ENCODE measurements around the gene EWSR1. TPM values are rescaled to one million over a fixed set of nuclear protein-coding genes. Genes with fewer than 3 reads are reported as not detected.

Gene EWSR1
- total RNA-seq, 2 donors from 2014 or later = 145 to 236 TPM

GRCh38 chr22:29259253-29259899, 8.7 kb upstream of the EWSR1 start:
- no peak overlapping the region for H3K4me3 ChIP-seq
- no peaks in the 10 kb centered on the region for H3K9me3 ChIP-seq
- no peak overlapping the region for H3K27ac ChIP-seq
- no peaks in the 10 kb centered on the region for H3K4me1 ChIP-seq
- H3K9ac ChIP-seq (ENCODE audit: low read depth in 2 of 2, low read length in 2 of 2) = no peak overlapping the region
- H3K27me3 ChIP-seq = no peaks in the 10 kb centered on the region
- H3K36me3 ChIP-seq = no peaks in the 10 kb centered on the region
- TF ChIP-seq CTCF (IDR thresholded peaks at IDR 0.05) = no peak
- intact Hi-C loops (cut with DNase I) = no loop called here
- no peak for DNase-seq

- Histone ChIP-seq H3K9ac (ENCODE audit: low read depth in 2 of 2, low read length in 2 of 2) (no peak overlapping the region), H3K36me3 (peaks cover under 1% of the 10 kb centered on the region), H3K4me1 (no peaks in the 10 kb centered on the region), H3K27me3 (no peaks in the 10 kb centered on the region), H3K9me3 (no peaks in the 10 kb centered on the region), H3K27ac (no peak overlapping the region), H3K4me3 (no peak overlapping the region)
- no peak for TF ChIP-seq CTCF (IDR thresholded peaks at IDR 0.05)
- intact Hi-C loops (cut with DNase I) = no loop called here
- no peak for DNase-seq
Observed at GRCh38 chr22:29260031-29260560, 8.0 kb upstream of the EWSR1 start.

- TF ChIP-seq CTCF (IDR thresholded peaks at IDR 0.05) = no peak
- DNase-seq = no peak
- Histone ChIP-seq H3K9me3 (no peaks in the 10 kb centered on the region), H3K36me3 (peaks cover 4% of the 10 kb centered on the region), H3K27me3 (no peaks in the 10 kb centered on the region), H3K4me1 (no peaks in the 10 kb centered on the region), H3K4me3 (no peak overlapping the region), H3K9ac (ENCODE audit: low read depth in 2 of 2, low read length in 2 of 2) (no peak overlapping the region), H3K27ac (no peak overlapping the region)
- intact Hi-C loops (cut with DNase I) = no loop called here
Observed at GRCh38 chr22:29260601-29261315, 7.3 kb upstream of the EWSR1 start.

- Histone ChIP-seq H3K9ac (ENCODE audit: low read depth in 2 of 2, low read length in 2 of 2) (no peak overlapping the region), H3K4me1 (peaks cover 12% of the 10 kb centered on the region), H3K9me3 (no peaks in the 10 kb centered on the region), H3K4me3 (no peak overlapping the region), H3K27me3 (no peaks in the 10 kb centered on the region), H3K27ac (no peak overlapping the region), H3K36me3 (peaks cover 4% of the 10 kb centered on the region)
- no peak for DNase-seq
- TF ChIP-seq CTCF (IDR thresholded peaks at IDR 0.05) = no peak
- intact Hi-C loops (cut with DNase I) = no loop called here
Observed at GRCh38 chr22:29263791-29264276, 4.2 kb upstream of the EWSR1 start.

- Histone ChIP-seq H3K27me3 (no peaks in the 10 kb centered on the region), H3K27ac (no peak overlapping the region), H3K36me3 (peaks cover 4% of the 10 kb centered on the region), H3K9me3 (no peaks in the 10 kb centered on the region), H3K9ac (ENCODE audit: low read depth in 2 of 2, low read length in 2 of 2) (no peak overlapping the region), H3K4me3 (no peak overlapping the region), H3K4me1 (peaks cover 15% of the 10 kb centered on the region)
- no peak for TF ChIP-seq CTCF (IDR thresholded peaks at IDR 0.05)
- intact Hi-C loops (cut with DNase I) = no loop called here
- DNase-seq = no peak
Observed at GRCh38 chr22:29265305-29265704, 2.8 kb upstream of the EWSR1 start.

Data from colonic mucosa (tissue), 4 donors.